K562 (cell line): ENCODE results near the gene RAG2. TPM values are rescaled to one million over a fixed set of nuclear protein-coding genes. Genes with fewer than 3 reads are reported as not detected.

Experiments used
- ATAC-seq: fragments of 200-7000 bp; cut with Tn5 transposase; 3 replicates; pipeline ENCODE4 v1.9.1; 2020; ENCODE audit warnings: moderate library complexity
- BruUV-seq: library from RNA; stranded (reverse); fragments of 400-500 nt; replicated peaks from 2 replicates; lab custom pipeline; 2021; lab: Mats Ljungman, UMichigan
- CTCF ChIA-PET: fragments of 300-600 bp; formaldehyde crosslinking; extraction: SDS; loops from one replicate; lab custom pipeline; 2021; ENCODE audit warnings: low intra/inter-chr PET ratio; lab: Yijun Ruan, JAX
- POLR2A ChIA-PET: fragments of 300-600, 350-650 bp; sonication (Branson Sonifier 250); formaldehyde crosslinking; extraction: SDS; loops from one replicate; lab custom pipeline; 2021; ENCODE audit warnings: antibody characterized with exemption, inconsistent platforms; lab: Yijun Ruan, JAX
- DNase-seq, 4 experiments: peaks; one replicate each; pipeline versions ENCODE4 v3.0.0 to v3.0.0-alpha.2; 2011 to 2018; ENCODE audit warnings: low spot score in 3 of 4, mixed read lengths in 3 of 4; ENCODE audit errors: extremely low read depth in 1 of 4
- FAIRE-seq: peaks from 2 replicates; lab custom pipeline; 2011; peaks lifted over from hg19 to GRCh38; lab: Jason Lieb, UNC
- H2AFZ ChIP-seq: 2 replicates; pipeline ENCODE4 v1.6.0; 2011; ENCODE audit warnings: low read depth, low read length, control low read depth, inconsistent platforms
- H3K27ac ChIP-seq: fragments of 200-600 bp; 3 replicates; pipeline ENCODE4 v1.8.0; 2011; ENCODE audit warnings: low read depth, mild to moderate bottlenecking, control low read depth, inconsistent platforms, low read length, moderate library complexity, mixed read lengths; ENCODE audit errors: extremely low read depth
- H3K27me3 ChIP-seq, 2 experiments: fragments of 300-600 bp in 1 of 2; 2 replicates in 1 of 2; 3 replicates in 1 of 2; pipeline versions ENCODE4 v1.6.0 to v1.8.0; 2011; ENCODE audit warnings: inconsistent platforms in 2 of 2, low read length in 2 of 2, mild to moderate bottlenecking in 1 of 2, mixed read lengths in 1 of 2, moderate library complexity in 1 of 2; ENCODE audit not compliant: control insufficient read depth in 2 of 2, insufficient read depth in 2 of 2
- H3K36me3 ChIP-seq: fragments of 300-600 bp; 3 replicates; pipeline ENCODE4 v1.8.0; 2011; ENCODE audit warnings: mild to moderate bottlenecking, low read length, inconsistent platforms; ENCODE audit not compliant: control insufficient read depth, insufficient read depth
- H3K4me1 ChIP-seq, 2 experiments: fragments of 200-600 bp in 1 of 2; replicated peaks in 1 of 2; 2 replicates in 1 of 2; 3 replicates in 1 of 2; pipeline versions ENCODE4 v1.5.1 to v1.8.0; 2011; ENCODE audit warnings: inconsistent platforms in 2 of 2, low read length in 2 of 2, mild to moderate bottlenecking in 1 of 2, mixed read lengths in 1 of 2, moderate library complexity in 1 of 2; ENCODE audit not compliant: control insufficient read depth in 2 of 2, insufficient read depth in 2 of 2
- H3K4me2 ChIP-seq: 2 replicates; pipeline ENCODE4 v1.6.1; 2011; ENCODE audit warnings: low read length, control low read depth, inconsistent platforms, mixed read lengths; ENCODE audit not compliant: insufficient read depth
- H3K4me3 ChIP-seq: fragments of 200-600 bp; sonication (generic), shearing (Covaris generic); 2 replicates; pipeline ENCODE4 v1.5.1; 2016; ENCODE audit warnings: control low read depth, inconsistent platforms
- H3K79me2 ChIP-seq: fragments of 200-600 bp; 3 replicates; pipeline ENCODE4 v1.8.0; 2011; ENCODE audit warnings: low read length, inconsistent platforms; ENCODE audit not compliant: control insufficient read depth, insufficient read depth
- H3K9ac ChIP-seq, 2 experiments: 2 replicates each; pipeline versions ENCODE4 v1.6.0 to v1.6.1; 2011; ENCODE audit warnings: low read depth in 2 of 2, low read length in 2 of 2, control low read depth in 1 of 2, inconsistent platforms in 1 of 2, mild to moderate bottlenecking in 1 of 2, mixed read lengths in 1 of 2; ENCODE audit not compliant: insufficient read depth in 1 of 2
- H3K9me1 ChIP-seq: one replicate; pipeline ENCODE4 v1.6.0; 2011; ENCODE audit warnings: inconsistent platforms, mild to moderate bottlenecking, low read length, moderate library complexity; ENCODE audit not compliant: control insufficient read depth, insufficient read depth
- H3K9me3 ChIP-seq: replicated peaks from 2 replicates; pipeline ENCODE4 v1.5.1; 2011; ENCODE audit warnings: low read depth, low read length, inconsistent platforms; ENCODE audit not compliant: control insufficient read depth, insufficient read depth
- H4K20me1 ChIP-seq: replicated peaks from 2 replicates; pipeline ENCODE4 v1.6.1; 2011; ENCODE audit warnings: low read length, inconsistent platforms, mixed read lengths; ENCODE audit not compliant: control insufficient read depth, insufficient read depth
- BRD9 ChIP-seq: fragments of 450-650 bp; IDR thresholded peaks from 2 replicates; pipeline ENCODE4 v1.6.1; 2018; ENCODE audit warnings: low read depth; ENCODE audit not compliant: partially characterized antibody
- CHCHD3 ChIP-seq: fragments of 250-450 bp; sonication (Bioruptor Pico); IDR thresholded peaks from 2 replicates; pipeline ENCODE4 v2.1.2; 2022; ENCODE audit warnings: mild to moderate bottlenecking
- FIP1L1 ChIP-seq: fragments of 200-400 bp; formaldehyde crosslinking; IDR thresholded peaks from 2 replicates; pipeline ENCODE4 v1.6.1; 2018; ENCODE audit warnings: mild to moderate bottlenecking, low read depth, low read length; ENCODE audit not compliant: poor library complexity, severe bottlenecking
- GATAD2A ChIP-seq: fragments of 450-650 bp; IDR thresholded peaks from 2 replicates; pipeline ENCODE4 v1.6.1; 2017
- HMGXB4 ChIP-seq: sonication (generic); formaldehyde crosslinking; IDR thresholded peaks from 2 replicates; pipeline ENCODE4 v1.8.1; 2023; ENCODE audit warnings: mild to moderate bottlenecking, missing genetic modification reagents
- HOXB6 ChIP-seq: fragments of 250-450 bp; sonication (Bioruptor Pico); IDR thresholded peaks from 2 replicates; pipeline ENCODE4 v1.5.1; 2022; ENCODE audit warnings: mild to moderate bottlenecking, borderline replicate concordance
- MED1 ChIP-seq: sonication (generic); formaldehyde crosslinking; IDR thresholded peaks from 2 replicates; pipeline ENCODE4 v1.8.1; 2023; ENCODE audit warnings: missing genetic modification reagents, borderline replicate concordance
- NFXL1 ChIP-seq: fragments of 450-650 bp; formaldehyde crosslinking; IDR thresholded peaks from 2 replicates; pipeline ENCODE4 v1.4.0; 2021; ENCODE audit warnings: mild to moderate bottlenecking
- PML ChIP-seq: IDR thresholded peaks from 2 replicates; pipeline ENCODE4 v1.6.1; 2012; ENCODE audit warnings: low read length, inconsistent platforms
- POLR3A ChIP-seq: IDR thresholded peaks from 2 replicates; pipeline ENCODE4 v1.6.1; 2011; ENCODE audit warnings: borderline replicate concordance, mild to moderate bottlenecking, moderate library complexity; ENCODE audit not compliant: insufficient read length, insufficient read depth; ENCODE audit errors: extremely low read depth
- SAFB2 ChIP-seq: fragments of 200-400 bp; formaldehyde crosslinking; IDR thresholded peaks from 2 replicates; pipeline ENCODE4 v1.6.1; 2018; ENCODE audit warnings: borderline replicate concordance, low read length, low read depth, moderate library complexity; ENCODE audit not compliant: severe bottlenecking
- SAP30 ChIP-seq: fragments of 200-600 bp; sonication (generic); IDR thresholded peaks from 2 replicates; pipeline ENCODE4 v1.6.1; 2012; ENCODE audit warnings: borderline replicate concordance, low read depth, mild to moderate bottlenecking, moderate library complexity, low read length, control low read depth, inconsistent platforms; ENCODE audit not compliant: insufficient read depth, poor library complexity, severe bottlenecking
- SIN3A ChIP-seq, 2 experiments: fragments of 150-350 bp in 1 of 2; IDR thresholded peaks; 2 replicates each; pipeline ENCODE4 v1.6.1; 2011 to 2016; ENCODE audit warnings: borderline replicate concordance in 2 of 2, low read depth in 2 of 2, low read length in 2 of 2, mild to moderate bottlenecking in 2 of 2, moderate library complexity in 2 of 2; ENCODE audit not compliant: control insufficient read depth in 1 of 2
- SNIP1 ChIP-seq: fragments of 450-650 bp; IDR thresholded peaks from 2 replicates; pipeline ENCODE4 v1.7.1; 2017; ENCODE audit warnings: low read depth, mild to moderate bottlenecking
- SRSF1 ChIP-seq: fragments of 200-400 bp; formaldehyde crosslinking; IDR thresholded peaks from 2 replicates; pipeline ENCODE4 v1.6.1; 2017; ENCODE audit warnings: mild to moderate bottlenecking, low read depth, low read length, moderate library complexity
- TAF7 ChIP-seq: fragments of 450-650 bp; IDR thresholded peaks from 2 replicates; pipeline ENCODE4 v1.6.1; 2016; ENCODE audit warnings: missing genetic modification characterization, missing compliant biosample characterization
- USF1 ChIP-seq: sonication (generic); formaldehyde crosslinking; IDR thresholded peaks from 2 replicates; pipeline ENCODE4 v1.9.0; 2022; ENCODE audit warnings: mild to moderate bottlenecking, missing genetic modification reagents
- WGBS: fragments of 100-300 bp; shearing (Covaris generic); methylation state at CpG from one replicate; pipeline ENCODE4 v1.1.6; 2016; ENCODE audit warnings: low coverage, mixed read lengths; ENCODE audit not compliant: insufficient coverage; ENCODE audit errors: missing lambda C conversion rate; 5-methylcytosine and 5-hydroxymethylcytosine counted together
- in situ Hi-C: fragments of 300-500 bp; cut with MboI; formaldehyde crosslinking; loops from 4 replicates; pipeline ENCODE4 v1.15.0; 2018; ENCODE audit warnings: inconsistent platforms, mixed read lengths
- intact Hi-C: fragments of 100-400 bp; cut with micrococcal nuclease; formaldehyde crosslinking; loops from 2 replicates; pipeline ENCODE4 v1.14.2; 2022
- polyA plus RNA-seq, 8 experiments: library from polyadenylated mRNA; depleted of rRNA in 4 of 8; stranded (reverse) in 5 of 8; unstranded in 3 of 8; fragments of >200 nt; fragmentation: Nextera tagmentation in 2 of 8; fragmentation: Illumina TruSeq in 1 of 8; extraction: Ambion mirVana in 2 of 8; extraction: Trizol in 1 of 8; gene quantifications; 2 replicates each; pipeline versions ENCODE4 v1.2.1 to v1.2.3, GENCODE V29; 2011 to 2014; ENCODE audit warnings: inconsistent platforms in 1 of 8, missing spikeins in 1 of 8
- total RNA-seq, 7 experiments: library from RNA; depleted of rRNA in 6 of 7; stranded (reverse); fragments of >200 nt in 6 of 7; fragmentation: Illumina TruSeq in 2 of 7; extraction: Trizol in 2 of 7; gene quantifications; 2 replicates each; pipeline versions ENCODE4 v1.2.1 to v1.2.3, GENCODE V29; 2011 to 2021; ENCODE audit warnings: low replicate concordance in 1 of 7

Gene RAG2
- total and polyA plus RNA-seq, 9 of the 15 experiments (the other 6 are each of a cell fraction or from before 2014, with no cell fraction given): 0.06 to 2.7 (median 0.26) TPM; not detected in 3

GRCh38 chr11:36591433-36591832, 6.6 kb downstream of the RAG2 start:
- H3K27ac ChIP-seq: no peak overlapping the region
- POLR2A ChIA-PET: no interaction called here
- no peak overlapping the region for H3K4me3 ChIP-seq
- H3K4me1 ChIP-seq: no peaks in the 10 kb centered on the region
- H3K79me2 ChIP-seq: no peaks in the 10 kb centered on the region
- WGBS: 0% methylated on average over 1 of the region's 1 CpG
- CTCF ChIA-PET: no interaction called here
- in situ Hi-C loops: no loop called here
- no peaks in the 10 kb centered on the region for H3K27me3 ChIP-seq
- no peaks in the 10 kb centered on the region for H3K36me3 ChIP-seq
- intact Hi-C loops: no loop called here
- no TSS peak for BruUV-seq
- FAIRE-seq (no peak), DNase-seq (no peak), ATAC-seq (no peak)
- no peak overlapping the region for H3K9ac ChIP-seq
- no peak for TF ChIP-seq POLR3A
- no peak for TF ChIP-seq BRD9
- no peak for TF ChIP-seq SIN3A (IDR thresholded peaks at IDR 0.05; ENCODE audit: borderline replicate concordance in 2 of 2, control insufficient read depth in 1 of 2, low read depth in 2 of 2, low read length in 2 of 2)
- TF ChIP-seq PML: no peak
- TF ChIP-seq SAFB2: no peak
- no peak for TF ChIP-seq SAP30
- TF ChIP-seq TAF7 (tag): no peak
- TF ChIP-seq SNIP1: no peak
- TF ChIP-seq HOXB6: no peak
- no peak for TF ChIP-seq FIP1L1
- TF ChIP-seq GATAD2A: no peak
- TF ChIP-seq CHCHD3: no peak
- no peak for TF ChIP-seq MED1 (CRISPR knock-in tag)
- no peak for TF ChIP-seq USF1 (CRISPR knock-in tag)
- TF ChIP-seq NFXL1 (CRISPR knock-in tag): no peak
- no peak for TF ChIP-seq HMGXB4 (CRISPR knock-in tag)
- TF ChIP-seq SRSF1: no peak
- no peak overlapping the region for H3K4me2 ChIP-seq
- H4K20me1 ChIP-seq: no peaks in the 10 kb centered on the region
- H2AFZ ChIP-seq: no peak overlapping the region
- H3K9me1 ChIP-seq: no peaks in the 10 kb centered on the region
- H3K9me3 ChIP-seq: no peaks in the 10 kb centered on the region
